ENCODE measurements around the gene KRT76. TPM values are rescaled to one million over a fixed set of nuclear protein-coding genes. Genes with fewer than 3 reads are reported as not detected.

KRT76 gene
- polyA plus RNA-seq, 6 donors from 2014 or later: not detected

DNA sequence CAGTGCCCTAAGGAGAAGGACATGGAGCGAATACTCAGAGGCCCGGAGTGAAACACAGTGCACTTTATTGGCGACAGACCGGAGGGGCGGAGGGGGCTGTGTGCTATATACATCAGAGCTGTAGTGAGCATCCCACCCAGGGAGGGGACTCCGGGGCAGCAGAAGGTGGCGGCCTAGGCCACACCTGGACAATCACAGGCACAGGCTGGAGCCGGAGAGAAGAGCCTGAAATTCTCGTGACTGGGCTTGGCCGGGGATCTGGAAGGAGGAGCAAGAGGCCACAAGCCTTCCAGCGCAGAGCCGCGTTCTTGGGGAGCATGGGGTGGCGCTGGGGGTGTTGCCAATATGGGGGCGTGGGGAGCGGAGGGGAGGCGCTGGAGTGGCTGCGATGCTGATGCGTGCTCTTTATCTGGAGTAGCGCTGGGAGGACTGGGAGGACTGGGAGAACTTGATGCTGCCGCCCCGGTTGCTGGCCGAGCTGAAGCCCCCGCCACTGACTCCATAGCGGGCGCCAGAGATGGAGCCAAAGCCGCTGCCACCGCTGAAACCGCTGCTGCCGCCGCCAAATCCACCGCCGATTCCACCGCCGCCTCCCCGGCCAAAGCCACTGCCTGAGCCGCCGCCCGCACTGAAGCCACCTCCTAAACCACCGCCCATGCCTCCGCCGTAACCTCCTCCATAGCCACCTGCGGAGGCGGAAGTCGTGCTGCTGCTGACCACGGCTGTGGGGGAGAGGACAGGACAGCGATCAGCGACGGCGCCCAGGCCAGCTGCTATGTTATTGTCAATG, 12.7 kb upstream of the KRT76 start:
- peaks cover 0 to 6% (median 5%) of the 10 kb centered on the region in 3 donors for H3K4me1 Mint-ChIP-seq
- peaks cover 36 to 58% (median 54%) of the 10 kb centered on the region in 3 donors for H3K27me3 Mint-ChIP-seq
- DNase-seq: no peak
- no peaks in the 10 kb centered on the region for H3K36me3 Mint-ChIP-seq
- no peak for ATAC-seq (ENCODE audit: low read depth in 2 of 2)
- no peak overlapping the region for H3K27ac Mint-ChIP-seq
- H3K4me3 Mint-ChIP-seq: peak overlapping the region in 1 of 8 donors; percentile 34
- peaks cover 0 to 5% (median 3%) of the 10 kb centered on the region in 7 donors for H3K9me3 Mint-ChIP-seq

GRCh38 chr12:52788876-52789636, 11.9 kb upstream of the KRT76 start:
- Mint-ChIP-seq H3K27ac (no peak overlapping the region), H3K36me3 (no peaks in the 10 kb centered on the region), H3K27me3 (peaks cover 39 to 57% (median 55%) of the 10 kb centered on the region in 3 donors), H3K9me3 (peaks cover 0 to 5% (median 3%) of the 10 kb centered on the region in 7 donors), H3K4me3 (no peak overlapping the region), H3K4me1 (peaks cover 0 to 6% (median 5%) of the 10 kb centered on the region in 3 donors)
- DNase-seq (no peak), ATAC-seq (ENCODE audit: low read depth in 2 of 2) (no peak)

DNA sequence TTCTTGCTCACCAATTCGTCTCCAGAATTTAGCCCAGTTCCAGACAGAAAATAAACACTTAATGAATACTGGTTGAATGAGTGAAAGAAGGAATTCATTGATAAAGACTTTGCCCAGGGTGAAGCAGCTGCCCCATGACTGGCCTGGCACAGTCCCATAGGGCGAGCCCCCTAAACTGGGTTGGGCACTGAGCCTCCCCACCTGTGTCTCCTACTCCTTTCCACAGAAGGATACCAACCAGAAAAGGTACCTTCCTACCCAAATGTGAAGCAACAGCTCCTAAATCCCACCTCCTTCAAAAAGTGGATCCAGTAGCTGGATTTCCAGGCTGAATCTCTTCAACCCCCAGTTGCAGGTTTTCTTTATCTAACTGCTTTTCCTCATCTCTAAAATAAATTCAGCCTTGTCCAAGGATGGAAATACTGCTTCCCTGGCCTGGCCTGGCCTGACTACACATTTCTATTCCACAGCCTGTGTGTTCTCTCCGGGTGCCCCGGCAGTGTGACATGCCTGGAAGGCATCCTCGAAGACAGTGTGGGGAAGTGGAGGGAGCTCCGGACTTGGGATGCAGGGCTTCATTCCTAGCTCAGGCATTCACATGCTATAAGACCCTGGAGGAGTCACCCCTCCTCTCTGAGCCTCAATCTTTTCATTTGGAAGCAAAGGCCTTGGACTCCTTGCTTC, 11.2 kb upstream of the KRT76 start:
- no peak for DNase-seq
- H3K9me3 Mint-ChIP-seq: peaks cover 0 to 6% (median 3%) of the 10 kb centered on the region in 7 donors
- ATAC-seq (ENCODE audit: low read depth in 2 of 2): no peak
- no peak overlapping the region for H3K27ac Mint-ChIP-seq
- peaks cover 0 to 6% (median 5%) of the 10 kb centered on the region in 3 donors for H3K4me1 Mint-ChIP-seq
- no peak overlapping the region for H3K4me3 Mint-ChIP-seq
- H3K36me3 Mint-ChIP-seq: no peaks in the 10 kb centered on the region
- peaks cover 46 to 64% (median 57%) of the 10 kb centered on the region in 3 donors for H3K27me3 Mint-ChIP-seq

DNA sequence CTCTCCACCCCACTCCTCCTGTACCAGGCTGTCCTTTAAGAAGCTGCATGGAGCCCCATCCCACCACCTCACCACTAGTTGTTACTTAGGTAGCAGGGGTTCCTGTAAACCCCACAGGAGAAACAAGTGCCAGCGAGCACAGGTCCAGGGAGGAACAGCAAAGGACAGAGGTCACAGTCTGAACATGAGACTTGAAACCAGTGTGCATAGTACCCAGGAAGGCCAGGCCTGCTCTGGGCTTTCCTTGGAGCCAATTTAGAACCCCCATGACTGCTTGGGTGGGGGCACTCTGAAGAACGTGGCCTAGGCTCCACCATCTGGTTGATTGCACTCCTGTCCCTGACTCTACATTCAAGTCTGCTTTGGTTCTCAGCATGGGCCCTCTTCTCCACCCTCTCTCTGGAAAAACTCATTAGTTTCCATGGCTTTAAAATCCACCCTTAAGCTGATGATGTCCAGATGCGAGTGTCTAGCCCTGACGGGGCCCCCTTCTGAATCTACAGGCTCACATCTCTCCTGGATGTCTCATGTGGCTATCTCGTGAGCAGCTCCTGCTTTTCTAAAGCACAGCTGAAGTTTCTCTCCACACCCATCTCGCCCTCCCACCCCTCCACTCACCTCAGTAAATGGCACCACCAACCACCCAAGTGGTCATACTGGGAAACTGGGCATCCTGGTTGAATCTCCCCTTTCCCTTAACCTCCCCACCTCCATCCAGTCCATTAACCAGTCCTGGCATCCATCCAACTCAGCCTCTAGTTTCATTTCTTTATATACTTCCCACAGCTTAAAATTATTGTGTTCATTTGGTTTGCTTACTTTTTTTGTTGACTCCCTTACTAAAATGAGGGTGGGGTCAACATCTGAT, 10.4 kb upstream of the KRT76 start:
- Mint-ChIP-seq H3K4me1 (peaks cover 0 to 6% (median 5%) of the 10 kb centered on the region in 3 donors), H3K9me3 (peaks cover 0 to 6% (median 3%) of the 10 kb centered on the region in 7 donors), H3K36me3 (no peaks in the 10 kb centered on the region), H3K4me3 (no peak overlapping the region), H3K27me3 (peaks cover 45 to 70% (median 57%) of the 10 kb centered on the region in 3 donors), H3K27ac (no peak overlapping the region)
- DNase-seq (no peak), ATAC-seq (ENCODE audit: low read depth in 2 of 2) (no peak)

GRCh38 chr12:52784909-52785308, 7.8 kb upstream of the KRT76 start:
- H3K27me3 Mint-ChIP-seq: peaks cover 46 to 49% (median 49%) of the 10 kb centered on the region in 3 donors
- H3K36me3 Mint-ChIP-seq: no peaks in the 10 kb centered on the region
- peaks cover 0 to 6% (median 3%) of the 10 kb centered on the region in 7 donors for H3K9me3 Mint-ChIP-seq
- no peak for DNase-seq
- no peak overlapping the region for H3K27ac Mint-ChIP-seq
- peaks cover 0 to 6% (median 5%) of the 10 kb centered on the region in 3 donors for H3K4me1 Mint-ChIP-seq
- ATAC-seq (ENCODE audit: low read depth in 2 of 2): no peak
- no peak overlapping the region for H3K4me3 Mint-ChIP-seq

GRCh38 chr12:52783563-52784316, 6.6 kb upstream of the KRT76 start:
- H3K27ac Mint-ChIP-seq: no peak overlapping the region

DNA sequence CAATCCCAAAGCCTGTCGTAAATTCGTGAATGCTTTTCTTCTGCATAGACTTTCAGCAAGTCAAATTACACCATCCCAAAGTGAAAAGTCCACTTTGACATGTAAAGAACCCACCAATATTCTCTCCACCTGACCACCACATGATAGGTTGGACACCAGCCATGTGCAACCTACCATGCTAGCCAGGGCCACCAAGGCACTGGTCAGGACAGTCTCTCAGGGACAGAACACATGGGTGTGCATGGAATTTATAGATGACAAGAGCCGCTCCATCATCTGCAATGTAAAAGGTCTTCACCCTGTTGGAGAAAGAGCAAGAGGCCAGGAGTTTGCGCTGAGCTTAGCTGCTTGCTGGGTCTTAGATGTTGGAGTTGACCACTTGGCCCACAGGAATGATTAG, 5.4 kb upstream of the KRT76 start:
- Mint-ChIP-seq H3K4me1 (no peaks in the 10 kb centered on the region), H3K27me3 (peaks cover 42 to 51% (median 49%) of the 10 kb centered on the region in 3 donors), H3K9me3 (peaks cover 0 to 5% (median 3%) of the 10 kb centered on the region in 7 donors), H3K36me3 (no peaks in the 10 kb centered on the region), H3K4me3 (no peak overlapping the region), H3K27ac (no peak overlapping the region)
- DNase-seq (no peak), ATAC-seq (ENCODE audit: low read depth in 2 of 2) (no peak)

More at GRCh38 chr12:52783563-52784316, 6.6 kb upstream of the KRT76 start:
- Mint-ChIP-seq H3K4me1 (no peaks in the 10 kb centered on the region), H3K27me3 (peaks cover 41 to 50% (median 46%) of the 10 kb centered on the region in 3 donors), H3K4me3 (no peak overlapping the region), H3K36me3 (no peaks in the 10 kb centered on the region), H3K9me3 (peaks cover 0 to 5% (median 3%) of the 10 kb centered on the region in 7 donors)
- DNase-seq (no peak), ATAC-seq (ENCODE audit: low read depth in 2 of 2) (no peak)

DNA sequence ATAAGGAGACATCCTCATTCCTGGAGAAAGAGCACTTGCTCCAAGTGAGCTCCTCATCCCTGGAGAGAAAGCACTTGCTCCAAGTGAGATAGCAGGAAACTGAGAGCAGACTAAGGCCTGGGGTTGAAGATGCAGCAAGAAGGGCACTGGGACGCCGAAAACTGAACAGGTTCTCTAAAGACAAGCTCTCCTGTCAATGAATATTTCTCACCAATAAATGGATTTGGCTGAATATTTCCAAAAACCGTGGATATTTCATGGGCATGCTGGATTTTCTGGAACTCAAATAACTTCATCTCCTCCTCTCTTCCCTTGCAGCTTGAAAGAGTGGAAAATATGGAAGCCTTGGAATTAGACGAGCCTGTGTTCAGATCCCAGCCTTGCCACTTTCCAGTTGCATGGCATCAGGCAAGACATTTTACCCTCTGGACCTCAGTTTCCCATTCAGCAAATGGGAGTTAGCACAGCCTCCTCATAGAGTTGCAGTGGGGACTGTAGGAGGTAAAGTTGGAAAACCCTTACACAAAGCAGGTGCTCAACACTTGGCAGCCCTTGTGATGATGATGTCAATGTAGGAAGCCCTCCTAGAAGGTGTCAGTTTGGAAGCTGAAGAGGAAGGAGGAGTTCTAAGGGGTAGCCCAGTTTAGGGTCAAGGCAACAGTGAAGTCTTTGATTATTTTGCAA, 4.4 kb upstream of the KRT76 start:
- Mint-ChIP-seq H3K4me3 (no peak overlapping the region), H3K27ac (no peak overlapping the region), H3K9me3 (peaks cover 0 to 5% (median 3%) of the 10 kb centered on the region in 7 donors), H3K4me1 (no peaks in the 10 kb centered on the region), H3K27me3 (peaks cover 48 to 59% (median 52%) of the 10 kb centered on the region in 3 donors), H3K36me3 (no peaks in the 10 kb centered on the region)
- DNase-seq: no peak
- no peak for ATAC-seq (ENCODE audit: low read depth in 2 of 2)

DNA sequence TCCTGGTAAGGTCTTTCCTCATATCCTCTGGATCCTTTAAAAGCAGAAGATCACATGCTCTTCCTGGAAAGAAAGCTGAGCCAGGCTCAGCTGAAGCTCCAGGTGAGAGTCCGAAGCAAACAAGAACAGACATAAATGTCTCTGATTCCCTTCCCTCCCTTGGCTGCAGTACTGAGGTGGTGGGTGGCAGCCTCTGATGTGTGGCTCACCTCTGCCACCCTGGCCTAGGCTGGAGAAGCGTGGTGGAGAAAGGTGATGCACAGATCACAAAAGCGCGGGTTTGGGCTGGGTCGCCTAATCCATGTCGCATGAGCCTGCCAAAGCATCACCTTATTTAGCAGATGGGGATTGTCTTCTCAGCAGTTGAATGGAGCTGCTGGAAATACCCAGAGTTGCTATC, 2.8 kb upstream of the KRT76 start:
- Mint-ChIP-seq H3K4me3 (no peak overlapping the region), H3K36me3 (no peaks in the 10 kb centered on the region), H3K4me1 (no peaks in the 10 kb centered on the region), H3K27ac (no peak overlapping the region), H3K27me3 (peaks cover 42 to 50% (median 42%) of the 10 kb centered on the region in 3 donors), H3K9me3 (peaks cover 0 to 1% (median 0%) of the 10 kb centered on the region in 7 donors)
- ATAC-seq (ENCODE audit: low read depth in 2 of 2): no peak
- no peak for DNase-seq

DNA sequence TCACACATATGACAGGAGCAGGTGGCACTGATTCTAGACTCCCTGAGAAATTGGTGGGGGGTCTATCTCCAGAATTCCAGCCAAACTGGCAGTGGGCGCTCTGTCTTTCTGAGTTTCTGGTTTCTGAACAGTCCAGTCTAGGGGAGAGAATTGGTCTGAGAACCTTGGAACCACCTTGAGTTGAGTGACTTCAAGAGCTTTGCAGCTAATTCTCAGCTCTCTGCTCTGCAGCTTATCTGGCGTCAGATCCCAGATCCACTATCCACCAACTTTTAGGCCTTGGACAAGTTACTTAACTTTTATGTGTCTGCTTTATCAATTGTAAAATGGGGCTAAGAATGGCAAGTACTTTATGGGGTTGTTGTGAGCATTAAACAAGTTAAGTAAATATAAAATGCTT, 1.7 kb upstream of the KRT76 start:
- Mint-ChIP-seq H3K4me1 (no peaks in the 10 kb centered on the region), H3K27me3 (peaks cover 34 to 44% (median 36%) of the 10 kb centered on the region in 3 donors), H3K4me3 (no peak overlapping the region), H3K27ac (no peak overlapping the region), H3K36me3 (no peaks in the 10 kb centered on the region), H3K9me3 (no peaks in the 10 kb centered on the region)
- ATAC-seq (ENCODE audit: low read depth in 2 of 2): no peak
- no peak for DNase-seq

DNA sequence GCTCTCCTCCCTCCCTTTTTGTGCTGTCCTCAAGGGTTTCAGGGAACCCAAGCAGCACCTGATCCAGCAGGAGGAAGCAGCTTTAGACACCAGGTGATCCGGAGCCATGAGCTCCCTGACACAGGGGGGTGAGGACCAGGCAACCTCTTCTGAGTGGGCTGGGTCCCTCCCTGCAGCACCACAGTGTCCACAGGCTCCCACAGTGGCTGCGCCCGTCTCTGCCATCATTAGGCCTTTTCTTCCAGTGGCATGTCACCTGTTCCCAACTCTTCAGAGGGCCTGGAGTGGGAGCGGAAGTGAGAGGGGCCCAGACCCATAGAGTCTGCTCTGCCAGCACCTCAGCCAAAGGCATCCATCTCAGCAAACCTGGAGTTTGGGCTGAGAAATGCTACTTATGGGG, 421 bp upstream of the KRT76 start:
- no peak for DNase-seq
- H3K4me3 Mint-ChIP-seq: no peak overlapping the region
- H3K27ac Mint-ChIP-seq: no peak overlapping the region
- H3K9me3 Mint-ChIP-seq: no peaks in the 10 kb centered on the region
- no peaks in the 10 kb centered on the region for H3K4me1 Mint-ChIP-seq
- no peaks in the 10 kb centered on the region for H3K36me3 Mint-ChIP-seq
- peaks cover 33 to 35% (median 34%) of the 10 kb centered on the region in 3 donors for H3K27me3 Mint-ChIP-seq
- no peak for ATAC-seq (ENCODE audit: low read depth in 2 of 2)

DNA sequence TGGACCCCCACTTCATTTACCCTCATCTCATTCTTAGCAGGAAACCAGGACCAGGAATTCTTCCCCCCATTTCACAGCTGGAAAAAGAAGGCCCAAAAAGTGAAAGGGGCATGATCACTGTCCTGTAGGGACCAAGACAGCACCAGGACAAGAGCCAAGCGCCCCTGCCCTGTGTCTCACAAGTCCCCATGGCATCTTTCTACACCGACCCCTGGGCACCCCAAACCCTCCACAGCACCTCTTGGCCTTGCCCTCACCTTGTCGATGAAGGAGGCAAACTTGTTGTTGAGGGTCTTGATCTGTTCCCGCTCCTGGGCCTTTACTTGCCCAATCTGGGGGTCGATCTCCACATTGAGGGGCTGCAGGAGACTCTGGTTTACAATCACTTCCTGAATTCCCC, 710 bp downstream of the KRT76 start:
- Mint-ChIP-seq H3K4me3 (no peak overlapping the region), H3K9me3 (no peaks in the 10 kb centered on the region), H3K4me1 (no peaks in the 10 kb centered on the region), H3K36me3 (no peaks in the 10 kb centered on the region), H3K27ac (no peak overlapping the region), H3K27me3 (peaks cover 32 to 41% (median 35%) of the 10 kb centered on the region in 3 donors)
- ATAC-seq (ENCODE audit: low read depth in 2 of 2): no peak
- DNase-seq: no peak

Data from naive B cell (primary cell).